Activated CD8-positive, alpha-beta memory T cell treated with anti-CD3 and anti-CD28 coated beads for 1 hour (primary cell): ENCODE measurements around the gene OR4C5.
"Not testable (repeated sequence)": the region's sequence is repeated elsewhere in the genome, so short reads cannot be mapped to it uniquely, and the experiment has no call there.

ENCODE experiments used
- DNase-seq, 2 donors: peaks; one replicate each; pipeline ENCODE4 v3.0.0-alpha.2; 2020; ENCODE audit warnings: low read depth in 1 of 2; ENCODE audit errors: extremely low read depth in 1 of 2

OR4C5 gene

DNA sequence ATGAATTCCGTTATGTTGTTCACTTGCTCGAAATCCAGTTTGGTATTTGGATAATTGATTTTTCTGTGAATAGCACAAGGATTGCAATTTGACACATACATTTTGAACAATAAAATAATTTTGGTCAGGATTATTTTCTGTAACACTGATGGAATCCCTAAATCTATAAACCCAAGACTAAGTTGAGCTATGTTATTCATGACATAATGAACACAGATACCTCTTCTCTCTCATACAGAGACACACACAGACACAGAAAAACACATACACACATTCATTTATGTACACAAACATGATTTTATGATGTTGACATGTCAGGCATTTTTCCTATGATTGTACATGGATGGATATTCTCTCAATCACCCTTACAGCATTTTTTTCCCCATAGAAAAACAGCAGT lies at the start of gene OR4C5:
TSS of gene OR4C5 (minus strand) at position 101 of the 400 bp plus-strand sequence. CDS start at position 101, 0 bp downstream.
- DNase-seq: no peak

DNA sequence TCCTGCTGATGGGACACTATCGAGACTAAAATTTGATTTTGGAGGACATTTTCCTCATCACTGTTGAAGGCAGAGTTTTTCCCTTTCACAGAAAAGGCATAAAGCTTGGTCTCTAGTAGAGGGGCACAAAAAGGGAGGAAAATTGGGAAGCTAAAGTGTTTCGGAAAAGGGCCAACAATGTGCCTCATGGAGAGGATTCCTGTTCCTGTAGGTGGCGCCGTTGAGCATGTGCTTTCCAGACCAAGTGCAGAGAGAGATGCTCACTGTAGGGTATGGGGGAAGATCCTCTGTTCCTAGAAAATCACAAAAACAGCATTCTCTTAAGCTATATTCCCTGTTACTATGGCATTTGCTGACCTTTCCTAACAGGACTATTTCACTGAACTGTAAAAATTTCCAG lies 18.4 kb upstream of the OR4C5 start:
- no peak for DNase-seq

- DNase-seq: not testable (repeated sequence)
These were observed 17.9 kb upstream of the OR4C5 start for GRCh38 chr11:48384151-48384550.

DNA sequence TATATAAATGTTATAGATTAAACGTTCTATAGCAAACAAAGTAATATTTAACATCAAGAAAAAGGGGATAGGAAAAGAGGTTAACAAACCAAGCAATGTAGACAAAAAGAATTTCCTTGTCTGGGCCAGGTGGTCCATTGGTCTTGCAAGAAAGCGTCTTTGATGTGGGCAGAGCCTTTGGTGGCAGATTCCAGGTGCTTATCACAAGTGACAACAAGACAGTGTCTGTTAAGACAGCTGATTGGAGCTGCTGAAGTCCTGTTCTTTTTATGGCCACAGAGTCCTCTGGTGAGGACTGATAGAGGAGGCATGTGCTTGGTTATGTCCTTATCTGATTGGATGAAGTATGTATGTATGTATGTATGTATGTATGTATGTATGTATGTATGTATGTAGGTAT lies 5.0 kb downstream of the OR4C5 start:
- not testable (repeated sequence) for DNase-seq

GRCh38 chr11:48354677-48355076 lies 11.6 kb downstream of the OR4C5 start:
- DNase-seq: no peak

GRCh38 chr11:48354013-48354412 lies 12.3 kb downstream of the OR4C5 start:
- DNase-seq: no peak

- not testable (repeated sequence) for DNase-seq
These were observed 20.0 kb downstream of the OR4C5 start for GRCh38 chr11:48346286-48346685.

DNA sequence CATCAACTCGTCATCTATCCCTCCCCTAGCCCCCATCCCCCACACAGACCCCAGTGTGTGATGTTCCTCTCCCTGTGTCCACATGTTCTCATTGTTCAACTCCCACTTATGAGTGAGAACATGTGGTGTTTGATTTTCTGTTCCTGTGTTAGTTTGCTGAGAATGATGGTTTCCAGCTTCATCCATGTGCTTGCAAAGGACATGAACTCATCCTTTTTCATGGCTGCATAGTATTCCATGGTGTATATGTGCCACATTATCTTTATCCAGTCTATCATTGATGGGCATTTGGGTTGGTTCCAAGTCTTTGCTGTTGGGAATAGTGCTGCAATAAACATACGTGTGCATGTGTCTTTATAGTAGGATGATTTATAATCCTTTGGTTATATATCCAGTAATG lies 23.8 kb downstream of the OR4C5 start:
- DNase-seq: not testable (repeated sequence)

GRCh38 chr11:48341466-48341865 lies 24.8 kb downstream of the OR4C5 start:
- no peak for DNase-seq

GRCh38 chr11:48324620-48325019 lies 41.6 kb downstream of the OR4C5 start, which contains the start of gene OR4C3:
OR4C3 (plus strand) TSS chr11:48324920; CDS start chr11:48325022, 102 bp downstream.
- not testable (repeated sequence) for DNase-seq

GRCh38 chr11:48319813-48320212 lies 46.5 kb downstream of the OR4C5 start:
- not testable (repeated sequence) for DNase-seq
